ENCODE measurements around the gene CFAP119. TPM values are rescaled to one million over a fixed set of nuclear protein-coding genes. Genes with fewer than 3 reads are reported as not detected.

CFAP119 gene
- total and polyA plus RNA-seq, 9 of the 15 experiments (the other 6 are each of a cell fraction or from before 2014, with no cell fraction given), result 5.5 to 33.7 (median 9.6) TPM

DNA sequence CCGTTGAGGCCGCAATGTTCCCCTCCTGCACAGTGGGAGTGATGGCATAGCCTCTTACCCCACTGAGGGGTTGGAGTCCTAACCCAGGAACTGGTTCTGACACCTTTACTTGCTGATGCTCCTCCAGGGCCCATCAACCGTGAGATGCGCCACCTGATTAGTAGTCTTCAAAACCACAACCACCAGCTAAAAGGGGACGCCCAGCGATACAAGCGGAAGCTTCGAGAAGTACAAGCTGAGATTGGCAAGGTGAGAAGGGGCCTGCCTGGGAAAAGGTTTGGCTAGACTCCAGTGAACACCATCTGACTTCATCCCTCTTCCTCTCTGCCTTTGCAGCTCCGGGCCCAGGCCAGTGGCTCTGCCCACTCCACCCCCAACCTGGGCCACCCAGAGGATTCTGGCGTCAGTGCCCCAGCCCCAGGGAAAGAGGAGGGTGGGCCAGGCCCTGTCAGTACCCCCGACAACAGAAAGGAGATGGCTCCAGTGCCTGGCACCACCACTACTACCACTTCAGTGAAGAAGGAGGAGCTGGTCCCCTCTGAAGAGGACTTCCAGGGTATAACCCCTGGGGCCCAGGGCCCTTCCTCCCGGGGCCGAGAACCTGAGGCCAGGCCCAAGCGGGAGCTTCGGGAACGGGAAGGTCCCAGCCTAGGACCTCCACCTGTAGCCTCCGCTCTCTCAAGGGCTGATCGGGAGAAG lies 6.1 kb upstream of the CFAP119 start:
- no peaks in the 10 kb centered on the region for H3K9me3 ChIP-seq (replicated peaks; ENCODE audit: control insufficient read depth, insufficient read depth, low read depth, low read length)
- FAIRE-seq, result no peak
- TF ChIP-seq CBX5 (IDR thresholded peaks at IDR 0.05; ENCODE audit: borderline replicate concordance, low read depth) (no peak), RBFOX2 (IDR thresholded peaks at IDR 0.05; ENCODE audit: low read depth, low read length) (peak; percentile 44; the same call in 1 of the 2 replicates)
- DNase-seq (ENCODE audit: extremely low read depth in 1 of 4, low spot score in 3 of 4), result no peak
- in situ Hi-C loops (cut with MboI), result no loop called here
- H4K20me1 ChIP-seq (replicated peaks; ENCODE audit: control insufficient read depth, insufficient read depth, low read length), result 0 out of 2 replicates have a peak, but pooled peaks cover 5% of the 10 kb centered on the region
- no peaks in the 10 kb centered on the region for H3K27me3 ChIP-seq (ENCODE audit: control insufficient read depth in 2 of 2, insufficient read depth in 2 of 2, low read length in 2 of 2)
- peaks cover 98% of the 10 kb centered on the region for H3K36me3 ChIP-seq (ENCODE audit: control insufficient read depth, insufficient read depth, low read length)
- no peak for ATAC-seq
- H3K4me1 ChIP-seq (replicated peaks in 1 of 2; ENCODE audit: control insufficient read depth in 2 of 2, insufficient read depth in 2 of 2, low read length in 2 of 2), result peaks cover 9 to 27% of the 10 kb centered on the region in 2 experiments; a peak in 4 of 5 replicates
- H3K9me1 ChIP-seq (ENCODE audit: control insufficient read depth, insufficient read depth, low read length), result no peaks in the 10 kb centered on the region
- 93% methylated on average over 14 of the region's 18 CpGs for WGBS (ENCODE audit: insufficient coverage, low coverage, missing lambda C conversion rate)
- no peak overlapping the region for H3K4me2 ChIP-seq (ENCODE audit: insufficient read depth, low read length)
- no peak overlapping the region for H3K9ac ChIP-seq (ENCODE audit: insufficient read depth in 1 of 2, low read depth in 2 of 2, low read length in 2 of 2)
- H3K27ac ChIP-seq (ENCODE audit: extremely low read depth, low read depth, low read length), result no peak overlapping the region
- intact Hi-C loops (cut with micrococcal nuclease), result no loop called here
- no peak overlapping the region for H2AFZ ChIP-seq (ENCODE audit: low read depth, low read length)
- peaks cover 17% of the 10 kb centered on the region for H3K79me2 ChIP-seq (ENCODE audit: control insufficient read depth, insufficient read depth, low read length)
- POLR2A ChIA-PET, result interaction anchor here (1.0 to 3.1 kb wide), 5 partner anchors 7 to 17 kb away, joined by 3 to 16 read pairs (median 3); no protein-coding TSS in a partner anchor
- no TSS peak for BruUV-seq (replicated peaks)
- CTCF ChIA-PET (ENCODE audit: low intra/inter-chr PET ratio), result no interaction called here
- no peak overlapping the region for H3K4me3 ChIP-seq

DNA sequence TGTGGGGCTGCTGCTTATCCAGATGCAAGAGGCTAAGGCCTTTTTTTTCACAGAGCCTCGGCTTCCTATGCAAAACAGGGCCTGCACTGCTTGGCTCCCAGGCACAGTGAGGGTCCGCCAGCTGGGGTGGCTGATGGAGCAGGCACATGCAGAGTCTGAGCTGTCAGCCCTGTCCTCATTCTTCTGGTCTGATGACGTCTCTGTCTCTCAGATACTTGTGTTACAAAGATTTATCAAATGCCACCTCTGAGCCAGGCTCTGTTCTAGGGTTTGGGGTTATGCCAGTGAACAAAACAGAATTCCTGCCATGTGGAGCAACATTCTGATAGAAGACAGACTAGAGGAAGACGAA lies 5.0 kb upstream of the CFAP119 start:
- no TSS peak for BruUV-seq (replicated peaks)
- no peaks in the 10 kb centered on the region for H3K9me3 ChIP-seq (replicated peaks; ENCODE audit: control insufficient read depth, insufficient read depth, low read depth, low read length)
- no peaks in the 10 kb centered on the region for H3K27me3 ChIP-seq (ENCODE audit: control insufficient read depth in 2 of 2, insufficient read depth in 2 of 2, low read length in 2 of 2)
- FAIRE-seq (no peak), ATAC-seq (no peak), DNase-seq (ENCODE audit: extremely low read depth in 1 of 4, low spot score in 3 of 4) (no peak)
- peaks cover 11 to 32% of the 10 kb centered on the region in 2 experiments; a peak in 4 of 5 replicates for H3K4me1 ChIP-seq (replicated peaks in 1 of 2; ENCODE audit: control insufficient read depth in 2 of 2, insufficient read depth in 2 of 2, low read length in 2 of 2)
- TF ChIP-seq, protein P1, sequence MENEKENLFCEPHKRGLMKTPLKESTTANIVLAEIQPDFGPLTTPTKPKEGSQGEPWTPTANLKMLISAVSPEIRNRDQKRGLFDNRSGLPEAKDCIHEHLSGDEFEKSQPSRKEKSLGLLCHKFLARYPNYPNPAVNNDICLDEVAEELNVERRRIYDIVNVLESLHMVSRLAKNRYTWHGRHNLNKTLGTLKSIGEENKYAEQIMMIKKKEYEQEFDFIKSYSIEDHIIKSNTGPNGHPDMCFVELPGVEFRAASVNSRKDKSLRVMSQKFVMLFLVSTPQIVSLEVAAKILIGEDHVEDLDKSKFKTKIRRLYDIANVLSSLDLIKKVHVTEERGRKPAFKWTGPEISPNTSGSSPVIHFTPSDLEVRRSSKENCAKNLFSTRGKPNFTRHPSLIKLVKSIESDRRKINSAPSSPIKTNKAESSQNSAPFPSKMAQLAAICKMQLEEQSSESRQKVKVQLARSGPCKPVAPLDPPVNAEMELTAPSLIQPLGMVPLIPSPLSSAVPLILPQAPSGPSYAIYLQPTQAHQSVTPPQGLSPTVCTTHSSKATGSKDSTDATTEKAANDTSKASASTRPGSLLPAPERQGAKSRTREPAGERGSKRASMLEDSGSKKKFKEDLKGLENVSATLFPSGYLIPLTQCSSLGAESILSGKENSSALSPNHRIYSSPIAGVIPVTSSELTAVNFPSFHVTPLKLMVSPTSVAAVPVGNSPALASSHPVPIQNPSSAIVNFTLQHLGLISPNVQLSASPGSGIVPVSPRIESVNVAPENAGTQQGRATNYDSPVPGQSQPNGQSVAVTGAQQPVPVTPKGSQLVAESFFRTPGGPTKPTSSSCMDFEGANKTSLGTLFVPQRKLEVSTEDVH (IDR thresholded peaks at IDR 0.05; ENCODE audit: low read depth, partially characterized antibody), result no peak
- TF ChIP-seq POLR2G (IDR thresholded peaks at IDR 0.05; ENCODE audit: low read depth, low read length), result 0 out of 2 replicates have a peak, but pooled peaks have one; percentile 2
- H3K27ac ChIP-seq (ENCODE audit: extremely low read depth, low read depth, low read length), result no peak overlapping the region
- ChIA-PET CTCF (ENCODE audit: low intra/inter-chr PET ratio) (no interaction called here), POLR2A (interaction anchor here (1.3 to 3.1 kb wide), 3 partner anchors 8 to 39 kb away, joined by 3 to 16 read pairs (median 14); no protein-coding TSS in a partner anchor)
- H3K4me2 ChIP-seq (ENCODE audit: insufficient read depth, low read length), result no peak overlapping the region
- in situ Hi-C loops (cut with MboI), result no loop called here
- H3K4me3 ChIP-seq, result no peak overlapping the region
- no peaks in the 10 kb centered on the region for H3K9me1 ChIP-seq (ENCODE audit: control insufficient read depth, insufficient read depth, low read length)
- peaks cover 26% of the 10 kb centered on the region for H3K79me2 ChIP-seq (ENCODE audit: control insufficient read depth, insufficient read depth, low read length)
- H3K36me3 ChIP-seq (ENCODE audit: control insufficient read depth, insufficient read depth, low read length), result peaks cover 91% of the 10 kb centered on the region
- H3K9ac ChIP-seq (ENCODE audit: insufficient read depth in 1 of 2, low read depth in 2 of 2, low read length in 2 of 2), result peak overlapping the region in 1 of 2 experiments; percentile 76; a peak in 2 of 4 replicates
- no peak overlapping the region for H2AFZ ChIP-seq (ENCODE audit: low read depth, low read length)
- WGBS (ENCODE audit: insufficient coverage, low coverage, missing lambda C conversion rate), result 72% methylated on average over 4 of the region's 4 CpGs
- intact Hi-C loops (cut with micrococcal nuclease), result no loop called here
- 0 out of 2 replicates have a peak, but pooled peaks cover under 1% of the 10 kb centered on the region for H4K20me1 ChIP-seq (replicated peaks; ENCODE audit: control insufficient read depth, insufficient read depth, low read length)

All from K562 (cell line).